Ishikawa (cell line): Measurements from ENCODE around the gene NT5C3A.

Experiments
- CEBPB ChIP-seq: IDR thresholded peaks from 2 replicates; pipeline ENCODE4 v1.6.1; 2012
- EGR1 ChIP-seq: IDR thresholded peaks from 2 replicates; pipeline ENCODE4 v1.6.1; 2012
- TAF1 ChIP-seq: IDR thresholded peaks from 2 replicates; pipeline ENCODE4 v1.6.1; 2012; ENCODE audit warnings: low read depth, mild to moderate bottlenecking

GRCh38 chr7:33108554-33109004 is 46.0 kb upstream of the NT5C3A start:
- TF ChIP-seq TAF1 (no peak), CEBPB (no peak), EGR1 (no peak)
